Glomerular endothelial cell (primary cell): ENCODE results near the gene C19orf33. TPM values are rescaled to one million over a fixed set of nuclear protein-coding genes. Genes with fewer than 3 reads are reported as not detected.

Experiments used
- DNase-seq: peaks from one replicate; pipeline ENCODE4 v3.0.0-alpha.2; 2011; ENCODE audit warnings: low read depth, low spot score; ENCODE audit errors: extremely low read depth
- total RNA-seq: library from RNA; depleted of rRNA; stranded (reverse); fragments of >200 nt; gene quantifications from 2 replicates; pipeline ENCODE4 v1.2.3, GENCODE V29; 2015

C19orf33 gene
- total RNA-seq, 1 donor from 2014 or later = 24.3 TPM

DNA sequence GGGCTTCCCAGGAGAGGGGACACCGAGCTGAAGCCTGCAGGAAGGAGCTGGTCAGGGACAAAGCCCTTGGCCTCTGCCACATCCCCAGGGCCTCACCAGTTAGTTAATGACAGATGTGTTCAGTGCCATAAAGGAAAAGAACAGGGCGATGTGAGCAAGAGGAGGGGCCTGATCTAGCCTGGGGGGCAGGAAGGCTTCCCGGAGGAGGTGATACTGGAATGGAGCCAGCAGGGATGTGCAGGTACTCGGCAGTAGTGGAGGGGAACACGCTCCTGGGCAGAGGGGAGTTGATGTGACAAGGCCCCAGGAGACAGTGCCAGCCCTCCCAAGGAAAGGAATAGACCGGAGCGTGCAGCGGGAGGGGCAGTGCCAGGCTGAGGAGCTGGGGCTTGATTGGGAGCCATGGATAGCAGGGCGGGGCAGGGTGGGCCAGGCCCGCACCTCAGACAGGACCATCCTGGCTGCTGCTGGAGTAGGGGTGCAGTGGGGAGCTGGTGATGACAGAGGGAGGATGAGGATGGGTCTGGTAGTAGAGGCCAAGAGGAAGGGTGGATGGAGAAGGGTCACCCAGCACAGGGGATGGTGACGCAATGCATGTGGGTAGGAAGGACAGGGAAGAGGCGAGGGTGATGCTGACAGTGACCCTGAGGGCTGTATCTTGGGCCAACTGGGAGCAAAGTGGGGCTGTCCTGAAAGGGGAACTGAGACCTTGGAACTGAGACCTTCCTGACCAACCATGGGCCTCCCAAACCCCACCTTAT lies 4.1 kb downstream of the C19orf33 start:
- DNase-seq = no peak

DNA sequence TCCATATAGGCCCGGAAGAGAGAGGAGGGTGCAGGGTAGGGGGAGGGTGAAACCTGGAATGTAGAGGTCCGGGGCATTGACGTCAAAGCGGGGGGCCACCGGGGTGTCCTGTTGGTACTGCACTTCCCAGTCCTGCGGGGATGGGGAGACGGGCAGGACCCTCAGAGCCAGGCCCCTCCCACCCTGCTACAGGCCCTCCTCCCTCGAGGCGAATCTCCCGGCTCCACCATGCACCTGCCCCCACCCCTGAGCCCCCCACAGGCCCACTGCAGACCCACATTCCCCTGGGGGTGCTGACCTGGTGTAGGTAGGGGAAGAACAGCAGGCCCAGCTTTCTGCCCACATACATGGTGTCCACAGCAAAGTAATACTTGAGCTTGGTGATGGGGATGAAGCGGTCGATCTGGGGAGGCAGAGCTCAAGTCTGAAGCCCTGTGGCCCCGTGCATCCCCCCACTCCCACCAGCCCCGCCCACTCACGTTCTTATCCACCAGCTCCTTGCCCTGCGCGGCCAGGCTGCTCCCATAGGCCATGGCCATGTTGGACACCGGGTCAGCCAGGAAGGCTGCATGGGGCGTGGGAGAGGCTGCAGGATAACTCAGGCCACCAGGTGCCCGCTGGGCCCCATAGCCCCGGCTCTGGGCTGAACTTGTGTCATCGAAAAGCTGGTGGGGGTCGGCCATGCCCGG lies 5.0 kb downstream of the C19orf33 start:
- DNase-seq = no peak

DNA sequence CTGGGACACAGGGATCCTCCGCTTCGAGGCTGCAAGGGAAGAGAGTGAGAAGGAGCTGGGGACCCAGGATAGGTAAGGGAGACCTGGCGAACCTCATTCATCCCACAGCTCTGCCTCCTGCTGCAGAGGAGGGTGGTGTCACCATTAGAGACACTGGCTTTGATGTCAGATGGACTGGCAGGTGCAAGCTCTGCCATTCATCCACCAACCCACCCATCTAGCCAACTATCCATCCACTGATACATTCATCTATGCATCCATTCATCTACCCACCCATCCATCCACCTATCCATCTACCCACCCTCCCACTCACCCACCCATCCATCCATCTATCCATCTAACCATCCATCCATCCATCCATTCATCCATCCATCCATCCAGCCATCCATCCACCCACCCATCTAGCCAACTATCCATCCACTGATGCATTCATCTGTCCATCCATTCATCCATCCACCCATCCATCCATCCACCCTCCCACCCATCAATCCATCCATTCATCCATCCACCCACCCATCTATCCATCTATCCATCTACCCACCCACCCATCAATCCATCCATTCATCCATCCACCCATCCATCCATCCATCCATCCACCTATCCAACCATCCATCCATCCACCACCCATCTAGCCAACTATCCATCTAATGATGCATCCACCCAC lies 5.7 kb downstream of the C19orf33 start:
- no peak for DNase-seq

DNA sequence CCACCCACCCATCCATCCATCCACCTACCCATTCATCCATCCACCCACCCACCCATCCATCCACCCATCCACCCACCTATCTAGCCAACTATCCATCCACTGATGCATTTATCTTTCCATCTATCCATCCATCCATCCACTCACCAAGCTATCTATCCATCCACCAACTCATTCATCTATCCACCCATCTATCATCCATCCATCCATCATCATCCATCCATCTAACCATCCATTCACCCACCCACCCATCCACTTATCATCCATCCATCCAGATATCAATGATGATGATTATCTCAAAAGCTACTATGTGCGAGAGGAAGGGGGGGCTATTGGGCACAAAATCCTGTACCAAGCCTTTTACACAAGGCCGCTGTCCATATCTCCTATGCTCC lies 6.2 kb downstream of the C19orf33 start:
- DNase-seq = no peak

DNA sequence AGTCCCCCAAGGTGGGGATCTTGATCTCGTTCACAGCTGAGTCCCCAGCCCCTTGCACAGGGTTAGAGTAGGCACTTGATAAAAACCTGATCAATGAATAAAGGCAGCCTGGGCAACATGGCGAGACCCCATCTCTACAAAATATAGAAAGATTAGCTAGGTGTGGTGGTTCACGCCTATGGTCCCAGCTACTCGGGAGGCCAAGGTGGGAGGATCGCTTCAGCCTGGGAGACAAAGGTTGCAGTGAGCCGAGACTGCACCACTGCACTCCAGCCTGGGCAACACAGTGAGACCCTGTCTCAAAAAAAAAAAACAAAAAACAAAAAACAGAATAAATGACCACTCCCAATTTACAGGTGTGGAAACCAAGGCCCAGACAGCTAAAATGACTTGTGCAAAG lies 6.9 kb downstream of the C19orf33 start:
- no peak for DNase-seq

DNA sequence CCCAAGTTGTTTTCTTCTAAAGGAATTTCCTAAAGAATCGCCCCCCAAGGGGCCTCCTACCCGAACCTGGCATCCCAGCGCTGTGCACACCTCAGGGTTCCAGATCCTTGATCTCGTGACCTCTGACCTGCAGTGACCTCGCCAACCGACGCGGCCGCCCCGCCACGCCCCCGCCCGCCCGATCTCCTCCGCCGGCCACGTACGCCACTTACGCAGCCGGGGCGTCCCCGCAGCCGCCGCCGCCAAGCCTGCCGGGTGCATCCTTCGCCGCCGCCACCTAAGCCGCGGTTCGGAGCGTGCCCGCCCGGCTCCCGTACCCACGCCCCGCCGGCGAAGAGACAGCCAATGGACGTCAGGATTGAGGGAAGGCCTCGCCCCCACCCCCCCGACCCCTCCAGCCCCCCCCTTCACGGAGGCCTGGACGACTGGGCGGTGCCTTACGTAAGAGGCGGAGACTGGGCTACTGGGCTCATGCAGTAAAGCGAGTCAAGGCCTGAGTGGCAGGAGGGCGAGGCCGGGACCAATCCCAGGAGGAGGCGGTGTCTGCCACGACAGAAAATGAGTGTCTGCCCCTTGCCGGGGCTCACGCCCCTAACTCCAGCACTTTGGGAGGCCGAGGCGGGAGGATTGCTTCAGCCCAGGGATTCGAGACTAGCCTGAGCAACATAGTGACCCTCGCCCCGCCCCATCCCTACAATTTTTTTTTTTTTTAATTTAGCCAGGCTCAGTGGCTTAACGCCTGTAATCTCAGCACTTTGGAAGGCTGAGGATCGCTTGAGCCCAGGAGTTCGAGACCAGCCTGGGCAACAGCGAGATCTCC lies 11.8 kb downstream of the C19orf33 start, which contains the start of gene YIF1B:
TSS of gene YIF1B (minus strand) at position 291 of the 820 bp plus-strand sequence. CDS start at position 261, 30 bp downstream.
- DNase-seq = peak; percentile 68

DNA sequence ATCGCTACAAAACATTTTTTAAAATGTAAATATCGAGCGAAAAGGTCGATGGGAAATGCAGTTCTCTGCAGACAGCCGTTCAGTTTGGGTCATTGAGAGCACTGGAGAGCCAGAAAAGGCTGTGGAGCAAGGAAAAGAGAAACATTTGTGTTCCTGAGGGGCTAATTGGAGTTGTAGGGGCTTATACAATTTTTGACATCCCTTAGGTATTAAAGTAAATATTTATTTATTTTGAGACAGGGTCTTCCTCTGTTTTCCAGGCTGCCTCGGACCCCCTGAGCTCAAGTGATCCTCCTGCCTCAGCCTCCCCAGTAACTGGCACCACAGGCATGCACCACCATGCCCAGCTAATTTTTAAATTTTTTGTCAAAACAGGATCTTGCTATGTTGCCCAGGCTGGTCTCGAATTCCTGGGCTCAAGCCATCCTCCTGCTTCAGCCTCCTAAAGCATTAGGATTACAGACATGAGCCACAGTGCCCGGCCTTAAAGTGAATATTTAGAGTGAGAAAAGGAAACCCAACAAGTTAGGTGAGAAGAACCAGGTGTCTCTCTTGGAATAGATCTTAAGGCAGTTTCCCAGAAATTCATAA lies 12.5 kb downstream of the C19orf33 start:
- no peak for DNase-seq

DNA sequence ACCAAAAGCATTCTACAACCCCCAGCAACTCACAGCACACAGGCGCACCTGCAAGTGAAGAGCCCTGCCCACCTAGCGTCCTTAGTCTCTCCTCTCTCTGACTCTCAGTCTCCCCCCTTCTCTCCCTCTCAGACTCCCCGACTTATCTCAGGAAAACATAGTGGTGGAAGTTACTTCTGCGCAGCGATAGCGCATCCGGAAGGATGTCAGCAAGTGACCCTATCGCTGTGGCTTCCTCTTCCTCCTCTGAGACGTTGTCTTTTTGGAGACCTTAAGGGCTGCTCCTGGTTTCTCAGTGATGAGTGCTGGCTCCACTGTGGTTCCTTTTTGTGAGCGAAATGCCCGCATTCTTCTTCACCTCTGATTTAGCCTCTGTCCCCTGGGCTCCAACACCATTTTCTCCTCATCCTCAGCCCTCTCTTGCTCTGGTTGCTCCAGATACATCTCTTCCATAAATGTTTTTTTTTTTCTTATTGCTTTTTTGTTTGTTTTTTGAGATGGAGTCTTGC lies 13.1 kb downstream of the C19orf33 start:
- DNase-seq = no peak

DNA sequence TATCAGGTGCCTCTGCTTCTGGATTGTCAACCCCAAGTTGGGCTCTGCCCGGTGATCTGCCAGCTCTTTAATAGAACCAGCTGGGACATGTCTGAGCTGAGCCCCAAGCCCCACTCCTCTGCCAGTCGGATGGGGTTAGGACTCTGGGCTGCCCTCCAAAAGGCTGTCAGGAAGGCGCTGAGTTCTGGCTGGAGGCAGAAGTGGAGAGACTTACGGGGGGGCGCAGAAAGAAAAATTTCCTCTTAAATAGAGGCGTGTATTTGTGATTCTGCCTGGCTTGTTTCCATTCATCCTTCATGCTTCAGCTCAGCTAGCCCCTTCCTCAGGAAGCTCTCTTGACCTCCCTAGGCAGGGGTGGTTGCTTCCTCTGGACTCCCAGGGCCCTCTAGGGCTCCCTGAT lies 14.6 kb downstream of the C19orf33 start:
- DNase-seq = no peak

DNA sequence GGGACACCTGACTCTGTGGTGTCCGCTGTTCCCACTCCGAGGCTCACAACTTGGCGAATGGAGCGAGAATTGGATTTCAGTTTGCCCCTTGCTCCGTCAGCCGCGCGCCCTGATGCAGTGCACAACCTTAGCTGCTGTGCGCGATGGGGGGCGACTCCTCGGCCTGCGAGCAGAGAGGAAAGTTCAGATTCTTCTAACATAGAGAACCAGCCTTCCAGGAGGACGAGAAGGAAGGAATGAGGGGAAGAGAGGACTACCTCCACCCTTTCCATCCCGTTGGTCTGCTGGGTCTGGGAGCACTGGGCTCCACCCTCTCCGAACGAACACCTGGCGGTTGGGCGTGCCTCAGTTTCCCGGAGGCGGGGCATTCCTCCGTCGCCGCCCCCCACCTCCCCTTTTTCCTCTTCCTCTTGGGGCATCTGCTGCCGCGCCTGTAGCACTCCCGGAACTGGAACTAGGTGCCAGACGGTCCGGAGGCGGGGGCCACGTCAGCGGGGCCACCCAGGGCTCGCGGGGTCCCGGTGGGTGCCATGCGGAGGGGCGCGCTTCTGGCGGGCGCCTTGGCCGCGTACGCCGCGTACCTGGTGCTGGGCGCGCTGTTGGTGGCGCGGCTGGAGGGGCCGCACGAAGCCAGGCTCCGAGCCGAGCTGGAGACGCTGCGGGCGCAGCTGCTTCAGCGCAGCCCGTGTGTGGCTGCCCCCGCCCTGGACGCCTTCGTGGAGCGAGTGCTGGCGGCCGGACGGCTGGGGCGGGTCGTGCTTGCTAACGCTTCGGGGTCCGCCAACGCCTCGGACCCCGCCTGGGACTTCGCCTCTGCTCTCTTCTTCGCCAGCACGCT lies 15.6 kb downstream of the C19orf33 start, which contains the start of gene KCNK6:
TSS of gene KCNK6 (plus strand) at position 425 of the 838 bp plus-strand sequence. CDS start at position 531, 106 bp downstream.
- DNase-seq = no peak

DNA sequence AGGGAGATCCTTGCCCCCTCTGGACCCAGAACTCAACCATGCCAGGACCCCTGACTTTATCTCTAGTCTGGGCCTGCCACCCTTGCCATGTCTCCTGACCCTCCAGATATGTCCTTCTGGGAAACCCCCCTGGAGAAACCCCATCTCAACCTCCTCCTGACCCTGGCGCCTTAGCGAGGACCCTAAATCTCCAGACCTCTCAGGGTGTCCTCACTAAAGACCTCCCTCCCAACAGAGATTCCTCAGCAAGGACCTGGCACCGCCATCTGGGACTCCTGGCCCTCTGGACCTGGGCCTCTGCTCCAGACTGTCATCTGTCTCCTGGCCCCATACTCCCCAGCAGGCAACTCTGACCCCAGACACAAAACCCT lies 16.9 kb downstream of the C19orf33 start:
- DNase-seq = no peak

DNA sequence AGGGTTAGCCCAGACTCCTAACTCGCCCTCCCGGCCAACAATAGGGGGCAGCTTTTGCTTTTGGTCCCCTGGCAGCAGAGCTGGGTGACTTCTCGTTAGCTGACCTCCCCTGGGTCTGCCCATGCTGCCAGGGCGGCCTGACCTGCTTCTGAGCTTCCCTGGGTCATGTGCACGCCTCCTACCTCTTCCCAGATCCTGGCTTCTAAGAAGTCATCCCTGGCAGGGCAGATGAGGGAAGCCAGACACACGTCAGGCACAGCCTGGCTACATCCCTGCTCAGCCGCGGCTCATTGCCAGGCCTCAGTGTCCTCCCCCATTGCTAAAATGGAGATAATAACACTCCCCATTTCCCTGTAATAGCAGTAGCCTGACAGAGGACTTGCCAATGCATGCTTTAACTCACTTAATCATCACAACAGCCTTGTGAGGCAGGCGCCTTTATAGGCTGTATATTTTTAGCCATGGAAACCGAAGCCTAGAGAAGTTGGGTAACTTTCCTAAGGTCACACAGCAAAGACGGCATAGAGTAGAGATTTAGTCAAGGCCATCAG lies 17.7 kb downstream of the C19orf33 start:
- no peak for DNase-seq

DNA sequence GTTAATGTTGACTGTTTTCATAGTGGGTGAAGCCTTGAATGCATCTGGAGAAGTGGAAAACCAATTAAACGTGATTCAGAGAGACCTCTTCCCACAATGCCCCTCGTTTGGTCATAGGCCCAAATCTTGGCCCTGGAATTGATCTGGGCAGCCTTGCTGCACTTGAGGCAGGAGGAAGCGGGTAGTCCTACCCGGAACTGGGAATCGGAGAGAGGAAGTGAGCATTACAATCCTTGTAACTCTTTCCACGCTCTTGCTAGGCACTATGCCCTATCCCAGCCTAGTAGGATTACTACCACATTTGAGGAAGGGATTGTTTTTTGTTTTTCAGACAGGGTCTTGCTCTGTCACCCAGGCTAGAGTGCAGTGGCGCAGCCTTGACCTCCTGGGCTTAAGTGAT lies 19.2 kb downstream of the C19orf33 start:
- no peak for DNase-seq

DNA sequence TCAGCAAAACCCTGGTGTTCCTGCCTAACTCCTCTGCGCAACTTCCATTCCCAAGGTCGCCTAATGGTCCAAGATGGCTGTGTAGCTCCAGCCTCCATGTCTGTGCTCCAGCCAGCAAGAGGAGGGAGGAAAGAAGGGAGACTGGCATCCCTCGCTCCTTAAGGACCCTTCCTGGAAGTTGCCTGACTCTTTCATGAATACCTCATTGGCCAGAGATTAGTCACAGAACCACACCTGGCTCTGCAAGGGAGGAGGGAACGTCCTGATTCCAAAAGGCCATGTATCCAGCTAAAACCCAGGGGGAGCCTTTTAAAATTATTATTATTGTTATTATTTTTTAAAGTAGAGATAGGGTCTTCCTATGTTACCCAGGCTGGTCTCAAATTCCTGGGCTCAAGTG lies 20.4 kb downstream of the C19orf33 start:
- DNase-seq = no peak

DNA sequence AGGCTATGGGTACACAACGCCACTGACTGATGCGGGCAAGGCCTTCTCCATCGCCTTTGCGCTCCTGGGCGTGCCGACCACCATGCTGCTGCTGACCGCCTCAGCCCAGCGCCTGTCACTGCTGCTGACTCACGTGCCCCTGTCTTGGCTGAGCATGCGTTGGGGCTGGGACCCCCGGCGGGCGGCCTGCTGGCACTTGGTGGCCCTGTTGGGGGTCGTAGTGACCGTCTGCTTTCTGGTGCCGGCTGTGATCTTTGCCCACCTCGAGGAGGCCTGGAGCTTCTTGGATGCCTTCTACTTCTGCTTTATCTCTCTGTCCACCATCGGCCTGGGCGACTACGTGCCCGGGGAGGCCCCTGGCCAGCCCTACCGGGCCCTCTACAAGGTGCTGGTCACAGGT lies 22.5 kb downstream of the C19orf33 start:
- no peak for DNase-seq

DNA sequence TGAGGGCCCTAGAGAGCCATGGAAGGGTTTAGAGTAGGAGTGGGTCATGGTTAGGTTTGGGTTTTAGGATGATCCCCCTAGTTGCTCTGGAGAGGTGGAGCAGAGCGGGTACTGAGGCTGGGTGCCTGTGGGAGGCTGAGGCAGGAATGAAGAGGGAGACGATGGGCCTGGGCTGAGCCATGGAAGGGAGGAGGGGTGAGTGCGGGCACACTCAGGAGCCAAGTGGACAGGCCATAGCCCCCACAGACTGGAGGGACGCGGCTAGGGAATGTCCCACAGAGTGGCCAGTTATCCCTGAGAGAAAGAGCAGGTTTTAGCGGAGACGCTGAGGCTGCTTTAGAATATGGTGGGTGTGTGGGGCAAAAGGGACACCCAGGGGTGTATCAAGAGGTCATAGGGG lies 25.6 kb downstream of the C19orf33 start:
- DNase-seq = no peak

DNA sequence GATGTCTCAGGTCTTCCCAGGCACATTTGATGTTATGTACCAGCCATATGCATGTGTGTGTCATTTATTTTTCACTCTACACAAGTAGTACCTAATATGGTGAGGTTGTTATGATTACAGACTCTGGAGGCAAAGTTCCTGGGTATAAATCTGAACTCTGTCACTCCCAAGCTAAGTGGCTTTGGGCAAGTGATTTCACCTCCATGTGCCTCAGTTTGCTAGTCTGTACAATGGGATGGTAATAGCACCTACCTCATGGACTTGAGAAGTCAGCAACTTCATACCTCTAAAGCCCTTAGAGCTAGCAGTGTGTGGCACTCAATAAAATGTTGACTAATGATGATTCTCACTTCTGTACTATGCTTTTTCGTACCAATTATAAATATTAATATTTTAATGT lies 27.7 kb downstream of the C19orf33 start:
- no peak for DNase-seq

DNA sequence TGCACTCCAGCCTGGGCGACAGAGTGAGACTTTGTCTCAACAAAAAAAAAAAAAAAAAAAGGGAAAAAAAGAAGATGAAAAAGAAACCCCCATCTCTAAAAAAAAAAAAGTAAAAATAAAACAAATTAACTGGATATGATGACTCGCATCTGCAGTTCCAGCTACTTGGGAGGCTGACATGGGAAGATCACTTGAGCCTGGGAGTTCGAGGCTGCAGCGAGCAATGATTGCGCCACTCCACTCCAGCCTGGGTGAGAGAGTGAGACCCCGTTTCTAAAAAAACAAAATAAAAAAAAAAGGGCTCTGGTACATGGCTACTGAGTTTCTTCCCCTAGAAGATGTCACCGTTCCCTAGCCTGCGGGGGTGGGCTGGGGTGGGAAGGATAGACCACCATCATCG lies 29.2 kb downstream of the C19orf33 start:
- no peak for DNase-seq
